Measurements from ENCODE around the gene IL34.

The IL34 gene

DNA sequence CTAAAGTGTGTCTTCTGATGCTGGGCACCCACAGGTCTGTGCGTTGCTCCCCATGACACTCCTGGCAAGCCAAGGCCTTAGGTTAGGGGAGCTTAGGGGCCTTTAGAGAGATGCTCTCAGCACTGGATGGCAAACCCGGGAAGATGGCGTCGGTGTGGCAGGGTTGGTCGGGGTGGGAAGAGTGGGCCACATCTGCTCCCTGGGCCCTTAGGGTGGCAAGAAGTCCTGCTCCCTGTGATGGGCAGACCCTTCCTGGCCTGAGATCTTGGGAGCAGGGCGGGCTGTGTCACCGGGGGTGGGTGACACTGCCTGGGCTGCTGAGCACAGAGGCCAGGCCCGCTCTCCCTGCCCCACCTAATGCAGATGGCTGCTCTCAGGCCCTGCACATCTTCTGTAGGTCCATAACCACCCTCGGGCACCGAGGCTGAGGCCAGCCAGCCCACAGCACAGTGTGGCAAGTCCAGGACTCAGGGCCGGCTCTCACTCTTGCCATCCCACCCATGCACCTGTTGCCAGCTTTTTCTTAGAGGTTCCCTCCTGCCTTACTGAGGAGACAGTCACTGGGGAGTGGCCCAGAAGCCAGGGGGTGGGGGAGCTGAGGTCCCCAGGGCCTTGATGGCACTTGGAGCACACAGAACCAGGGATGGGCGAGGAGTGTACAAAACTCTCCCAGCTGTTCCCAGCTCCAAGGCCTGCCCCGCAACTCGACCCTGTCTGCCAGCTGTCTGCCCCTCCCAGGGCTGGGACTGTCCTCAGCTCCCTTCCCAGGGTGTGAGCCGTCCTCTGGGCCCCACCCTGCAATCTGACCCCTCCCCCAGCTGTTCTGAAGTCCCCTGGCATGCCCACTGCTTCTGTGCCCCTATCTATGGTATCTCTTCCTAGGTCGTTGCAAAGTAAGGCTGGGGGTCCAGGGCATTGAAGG, 43.9 kb downstream of the IL34 start:
- no peak for DNase-seq

DNA sequence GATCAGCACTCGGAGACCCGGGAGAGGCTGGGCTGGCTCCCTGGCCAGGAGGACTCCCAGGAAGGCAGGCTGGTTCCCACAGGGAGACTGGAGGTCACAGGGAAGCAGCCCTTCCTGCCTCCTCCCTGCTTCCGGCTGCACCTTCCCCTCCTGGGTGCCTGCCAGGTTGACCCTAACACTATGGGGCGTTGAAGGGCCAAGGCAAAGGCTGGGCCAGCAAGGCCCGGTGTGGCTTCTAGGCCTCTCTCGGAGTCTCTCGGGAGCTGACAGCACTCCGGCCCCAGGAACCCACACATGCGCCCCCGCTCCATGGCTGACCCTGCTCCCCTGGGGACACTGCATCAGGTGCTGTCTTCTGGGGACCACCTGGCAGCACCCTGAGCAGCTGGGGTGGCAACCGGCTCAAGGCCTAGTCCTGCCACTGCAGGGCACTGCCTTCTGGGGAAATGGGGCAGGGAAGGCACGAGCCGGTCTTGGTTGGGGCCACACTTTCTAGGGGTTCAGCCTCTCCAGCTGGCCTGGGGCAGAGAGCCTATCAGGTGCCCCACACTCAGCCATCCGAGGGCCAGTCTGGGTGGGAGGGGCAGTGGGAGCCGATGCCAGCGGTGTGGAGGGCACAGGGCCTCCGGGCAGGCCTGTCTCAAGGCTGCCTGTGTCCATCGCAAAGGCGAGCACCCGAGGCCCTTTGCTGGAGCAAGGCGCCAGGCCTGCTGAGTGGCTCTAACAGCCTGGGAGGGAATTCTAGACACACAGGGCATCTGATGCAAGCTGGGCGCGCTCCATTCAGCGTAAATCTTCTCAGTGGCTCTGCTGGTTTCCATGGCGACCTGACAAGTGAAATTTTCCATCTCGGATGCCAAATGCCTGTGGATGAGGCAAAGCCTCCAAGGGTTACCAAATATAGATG, 45.1 kb downstream of the IL34 start:
- DNase-seq = no peak

DNA sequence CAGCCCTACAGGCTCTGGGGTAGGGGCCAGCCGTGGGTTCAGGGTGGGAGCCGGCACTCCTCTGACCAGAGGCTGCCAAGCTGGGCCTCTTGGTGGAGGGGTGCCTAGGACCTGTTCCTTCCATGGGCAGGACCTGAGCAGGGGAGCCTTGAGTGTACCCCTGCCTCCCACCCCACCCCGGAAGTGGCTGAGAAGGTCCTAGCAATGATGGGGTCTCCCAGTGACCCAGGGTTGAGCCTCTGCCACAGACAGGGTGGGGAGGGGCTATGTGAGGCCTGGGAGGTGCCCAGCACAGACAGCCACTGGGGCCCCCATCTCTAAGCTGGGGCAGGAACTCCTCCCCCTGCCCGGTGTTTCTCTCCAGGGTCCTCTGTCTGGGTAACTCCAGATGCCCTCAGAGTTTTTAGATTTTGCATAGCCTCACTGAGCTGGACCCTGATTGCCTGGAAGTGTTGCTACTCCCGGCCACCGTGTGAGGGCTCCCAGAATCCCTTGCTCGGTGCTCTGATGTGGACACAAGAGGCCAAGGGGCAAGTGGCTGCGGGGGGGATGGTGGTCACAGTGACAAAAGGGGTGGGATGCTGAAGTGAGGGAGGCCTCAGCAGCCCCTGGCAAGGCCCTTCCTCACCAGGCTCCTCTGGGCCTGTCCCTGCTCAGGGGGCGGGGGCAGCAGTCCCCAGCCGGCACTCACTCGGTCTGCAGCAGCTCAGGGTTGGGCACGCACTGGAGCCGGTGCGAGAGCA, 45.9 kb downstream of the IL34 start:
- no peak for DNase-seq

DNA sequence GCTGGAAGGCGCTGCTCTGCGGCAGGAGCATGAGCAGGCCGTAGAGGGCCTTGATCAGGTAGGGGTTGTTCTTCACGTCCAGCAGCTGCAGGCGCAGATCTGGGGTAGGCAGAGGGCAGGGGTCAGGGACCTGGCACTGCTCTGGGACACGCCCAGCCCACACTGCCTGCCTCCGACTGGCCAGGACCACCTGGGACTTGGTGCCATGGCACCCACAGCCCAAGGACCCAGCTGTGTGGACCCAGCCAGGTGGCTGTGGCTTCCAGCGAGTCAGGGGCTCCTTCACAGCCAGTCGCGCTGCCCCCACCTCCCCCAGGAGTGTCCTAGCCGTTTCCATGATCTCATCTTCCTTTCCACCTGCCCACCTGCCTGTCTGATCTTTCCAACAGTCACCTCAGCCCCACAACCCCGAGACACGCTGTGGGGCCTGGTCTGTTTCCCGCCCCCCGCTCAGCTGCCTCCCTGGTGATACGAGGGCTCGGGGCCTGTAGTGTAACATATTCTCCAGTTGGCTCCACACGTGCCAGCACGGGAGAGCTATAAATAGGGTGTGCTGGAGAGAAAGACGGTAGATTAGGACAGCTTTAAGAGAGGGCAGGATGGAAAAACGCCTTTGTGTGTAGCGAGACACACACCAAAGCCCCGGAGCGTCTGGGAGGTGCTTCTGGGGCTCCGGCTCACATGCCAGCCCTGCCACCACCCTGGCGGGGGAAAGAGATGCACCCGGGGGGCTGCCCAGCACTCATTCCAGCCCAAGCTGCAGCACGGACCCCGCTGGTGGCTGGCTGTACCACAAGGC, 46.7 kb downstream of the IL34 start:
- DNase-seq = no peak

DNA sequence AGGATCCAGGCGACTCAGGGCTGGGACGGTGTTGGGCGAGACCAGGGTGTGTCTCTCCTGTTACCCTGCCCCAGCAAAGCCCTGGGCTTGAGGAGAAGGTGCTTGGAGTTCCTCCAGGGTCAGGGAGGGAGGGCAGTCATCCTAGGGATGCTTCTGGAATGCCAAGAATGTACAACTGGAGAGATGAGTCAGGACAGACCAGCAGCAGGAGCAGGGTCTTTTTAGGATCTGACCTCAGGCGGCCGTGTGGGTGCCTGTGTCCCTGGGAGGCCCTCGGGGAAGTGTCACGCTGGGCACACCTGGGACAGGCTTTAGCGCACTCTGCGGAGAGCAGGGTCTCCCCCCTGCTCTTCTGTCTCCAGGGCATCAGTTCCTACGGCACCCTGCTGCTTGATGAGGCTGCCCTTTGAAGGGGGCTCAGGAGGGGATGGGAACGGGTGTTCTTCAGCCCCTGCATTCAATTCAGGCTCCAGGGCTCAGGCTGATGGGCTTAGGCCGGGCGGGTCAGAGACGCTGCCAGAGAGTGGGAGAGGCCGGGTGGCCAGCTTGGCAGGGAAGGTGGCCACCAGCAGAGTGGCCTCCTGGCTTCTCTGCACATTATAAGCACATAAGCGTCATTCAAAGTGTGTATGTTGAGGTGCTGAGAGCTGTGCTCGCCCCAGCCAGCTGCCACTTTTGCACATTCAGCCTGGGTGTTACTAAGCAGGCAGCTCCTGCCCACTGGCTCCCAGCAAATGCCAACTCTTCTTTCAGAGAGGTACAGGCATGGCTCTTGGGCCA, 47.9 kb downstream of the IL34 start:
- no peak for DNase-seq

DNA sequence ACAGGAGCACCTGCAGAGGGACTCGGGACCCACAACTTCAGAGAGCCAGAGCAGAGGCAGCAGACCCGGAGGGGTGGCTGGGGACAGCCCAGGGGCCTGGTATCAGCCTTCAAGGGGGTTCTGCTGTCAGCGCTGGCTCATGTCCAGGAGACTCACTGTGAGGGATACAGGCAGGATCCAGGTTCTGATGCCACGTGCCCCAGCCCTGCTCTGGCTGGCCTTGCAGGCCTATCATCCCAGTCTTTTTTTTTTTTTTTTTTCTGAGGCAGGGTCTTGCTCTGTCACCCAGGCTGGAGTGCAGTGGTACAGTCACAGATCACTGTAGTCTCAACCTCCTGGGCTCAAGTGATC, 48.5 kb downstream of the IL34 start:
- no peak for DNase-seq

DNA sequence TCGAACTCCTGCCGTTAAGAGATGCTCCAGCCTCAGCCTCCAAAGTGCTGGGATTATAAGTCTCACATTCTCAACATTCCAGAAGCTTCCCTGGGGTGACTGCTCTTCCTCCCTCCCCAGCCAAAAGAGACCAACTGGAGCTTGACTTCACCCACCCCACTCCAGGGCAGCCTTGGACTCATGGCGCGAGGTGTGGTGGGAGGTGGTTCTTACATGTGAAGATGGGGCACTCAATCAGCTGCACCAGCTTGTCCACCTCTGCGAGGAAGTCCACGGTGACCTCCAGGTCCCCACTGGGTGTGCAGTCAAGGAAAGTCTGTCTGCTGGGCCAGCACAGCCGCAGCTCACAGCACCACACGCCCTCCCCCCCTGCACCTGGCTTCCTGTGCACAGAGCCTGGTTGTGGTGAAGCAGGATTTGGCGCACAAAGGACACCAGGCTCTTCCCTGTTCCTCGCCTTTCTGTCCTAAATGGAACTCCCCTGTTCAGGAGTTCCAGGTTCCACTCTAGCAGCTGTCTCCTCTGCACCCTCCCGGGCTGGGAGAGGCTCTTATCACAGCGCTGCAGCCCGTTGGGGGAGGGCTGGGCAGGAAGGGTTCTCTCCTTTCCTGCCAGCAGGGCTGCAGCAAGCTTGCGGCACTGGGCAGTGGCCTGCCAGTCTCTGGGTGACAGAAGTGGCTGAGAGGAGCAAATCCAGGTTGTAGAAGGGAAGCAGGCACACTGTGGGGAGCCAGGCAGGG, 49.1 kb downstream of the IL34 start:
- DNase-seq = no peak

DNA sequence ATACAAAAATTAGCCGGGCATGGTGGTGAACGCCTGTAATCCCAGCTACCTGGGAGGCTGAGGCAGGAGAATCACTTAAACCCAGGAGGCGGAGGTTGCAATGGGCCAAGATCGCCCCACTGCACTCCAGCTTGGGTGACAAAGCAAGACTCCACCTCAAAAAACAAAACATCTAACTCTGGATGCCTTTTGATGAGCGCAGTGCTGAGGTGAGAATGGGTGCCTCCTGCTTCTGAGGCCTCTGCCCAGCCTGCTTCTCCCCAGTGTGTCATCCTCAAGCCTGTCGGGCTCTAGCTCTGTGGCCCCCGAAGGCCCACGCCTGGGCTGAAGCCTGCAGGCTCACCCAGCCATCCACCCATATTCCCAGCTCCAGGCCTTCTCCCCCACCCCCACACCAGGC, 50.0 kb downstream of the IL34 start:
- DNase-seq = no peak

DNA sequence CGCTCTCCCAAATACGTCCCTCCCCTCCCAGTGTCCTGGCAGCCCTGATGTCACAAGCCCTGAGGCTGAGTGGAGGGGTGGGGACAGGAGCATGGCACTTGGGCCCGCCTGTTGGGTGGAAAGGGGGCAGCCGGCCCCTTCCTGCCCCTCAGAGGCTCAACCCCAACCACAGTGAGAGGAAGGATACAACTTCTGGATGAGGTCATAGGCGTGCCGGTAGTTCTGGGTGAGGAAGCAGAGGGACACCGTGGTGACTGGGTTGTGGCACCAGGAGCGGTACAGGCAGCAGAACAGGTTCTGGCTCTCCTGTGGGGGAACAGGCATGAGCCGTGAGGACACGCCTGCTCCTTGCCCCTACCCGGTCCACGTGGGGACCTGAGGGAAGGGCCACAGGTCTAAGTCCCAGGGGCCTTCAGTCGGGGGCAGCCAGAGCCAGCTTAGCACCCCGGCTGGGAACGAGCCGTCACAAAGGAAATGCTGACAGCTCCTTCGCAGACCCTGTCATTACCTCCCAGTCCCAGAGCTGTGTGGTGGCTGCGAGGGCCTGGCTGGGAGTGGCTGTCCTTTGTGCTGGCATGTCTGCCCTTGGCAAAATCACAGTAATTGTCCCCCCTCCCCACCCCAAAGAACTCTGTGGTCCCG, 50.7 kb downstream of the IL34 start:
- no peak for DNase-seq

DNA sequence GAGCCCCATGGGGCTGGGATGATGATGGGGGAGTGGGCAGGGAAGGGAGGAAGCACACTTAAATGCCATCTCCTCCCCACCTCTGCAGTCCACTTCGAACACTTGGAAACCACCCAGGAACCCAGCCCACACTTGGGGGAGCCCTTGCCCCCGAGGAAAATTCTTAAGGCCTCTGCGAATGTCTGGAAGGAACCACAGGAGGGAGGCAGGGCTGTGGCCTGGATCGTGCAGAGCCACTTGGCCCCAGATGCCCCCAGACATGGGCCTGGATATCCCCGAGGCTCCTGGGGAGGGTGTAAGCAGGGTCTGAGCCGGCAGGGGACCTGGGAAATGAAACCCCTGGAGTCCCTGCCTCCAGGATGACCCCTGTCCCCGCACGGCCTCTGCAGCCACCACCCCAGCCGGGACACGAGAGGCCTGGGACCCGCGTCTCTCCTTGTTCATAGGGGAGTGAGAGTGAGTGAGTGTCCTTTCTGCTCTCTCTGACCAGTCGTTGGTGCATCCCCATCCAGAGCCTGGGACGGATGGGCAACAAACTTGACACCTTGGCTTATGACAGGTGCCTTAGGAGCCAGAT, 51.3 kb downstream of the IL34 start:
- DNase-seq = no peak

DNA sequence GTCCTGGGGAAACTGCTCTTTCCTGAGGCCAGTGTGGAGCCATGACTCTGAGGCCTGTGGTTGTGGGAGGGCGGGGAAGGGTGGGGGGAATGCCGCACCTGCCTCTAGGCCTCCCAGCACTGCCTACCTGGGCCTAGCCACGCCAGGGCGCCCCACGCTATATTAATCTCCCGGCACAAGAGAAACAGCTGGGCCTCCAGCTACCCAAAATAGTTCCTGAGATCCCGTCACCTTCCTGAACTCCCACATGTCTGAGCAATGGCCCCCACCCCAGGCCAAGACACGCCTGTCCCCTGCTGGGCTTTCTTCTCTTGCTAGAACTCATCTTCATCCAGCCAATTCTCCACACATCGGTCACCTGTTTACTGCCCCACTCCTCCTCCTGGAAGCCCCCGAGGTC, 52.5 kb downstream of the IL34 start:
- no peak for DNase-seq

DNA sequence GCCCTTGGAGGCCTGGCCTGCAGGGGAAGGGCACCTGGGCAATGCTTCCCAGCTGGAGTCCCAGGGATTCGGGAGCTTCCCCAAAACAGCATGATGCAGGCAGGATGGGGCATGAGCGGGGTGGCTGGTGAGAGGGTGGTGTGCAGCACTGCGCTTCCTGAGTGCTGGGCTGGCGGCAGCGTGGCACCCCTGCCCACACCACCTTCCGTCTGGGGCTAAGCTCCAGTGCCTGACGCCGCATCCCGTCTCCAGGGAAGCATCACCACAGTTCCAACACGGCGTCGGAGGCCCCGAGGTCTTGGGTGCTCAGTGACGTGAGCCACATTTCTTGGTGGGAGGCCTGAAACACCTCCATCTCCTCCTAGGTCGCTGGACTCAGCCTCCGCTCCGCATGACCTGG, 53.3 kb downstream of the IL34 start:
- DNase-seq = no peak

DNA sequence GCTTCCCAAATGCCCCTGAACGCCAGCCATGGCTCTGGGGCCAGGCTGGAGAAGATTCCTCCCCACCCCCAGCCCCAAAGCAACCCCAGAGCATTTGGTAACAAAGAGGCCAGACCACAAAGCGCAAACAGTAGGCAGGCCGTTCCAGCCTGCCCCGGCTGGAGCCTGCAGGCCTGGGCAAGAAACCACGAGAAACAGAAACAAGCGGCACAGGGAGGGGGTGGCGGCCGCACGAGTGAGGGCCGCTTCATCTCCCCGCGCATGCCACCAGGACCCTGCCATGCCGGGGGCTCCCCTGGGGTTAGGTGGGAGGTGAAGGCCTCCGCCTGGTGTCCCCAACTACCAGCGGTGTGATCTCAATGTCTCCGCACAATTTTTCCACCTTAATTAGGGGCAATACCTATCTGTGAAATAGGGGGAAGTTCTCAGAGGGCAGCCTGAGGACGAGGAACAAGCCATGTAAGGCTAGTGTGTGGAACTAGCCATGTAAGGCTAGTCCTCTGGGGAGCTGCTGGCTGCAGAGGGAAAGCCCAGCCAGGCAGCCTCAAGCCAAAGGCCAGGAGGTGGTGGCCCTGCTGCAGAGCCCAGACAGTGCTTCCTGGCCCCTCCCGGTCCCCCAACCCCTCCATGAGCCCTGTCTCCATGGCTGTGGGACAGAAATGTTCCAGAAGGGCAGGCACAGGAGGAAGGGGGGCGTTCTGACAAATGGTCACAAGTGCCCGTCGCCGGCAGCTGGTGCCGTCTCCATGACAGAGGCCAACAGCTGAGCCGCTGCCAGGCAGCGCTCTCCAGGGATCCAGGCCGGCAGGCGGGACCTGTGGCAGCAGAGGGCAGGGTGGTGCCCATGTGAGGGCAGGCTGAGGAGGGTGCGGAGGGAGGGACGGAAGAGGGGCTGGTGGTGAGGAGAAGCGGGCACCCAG, 54.0 kb downstream of the IL34 start:
- DNase-seq = no peak

DNA sequence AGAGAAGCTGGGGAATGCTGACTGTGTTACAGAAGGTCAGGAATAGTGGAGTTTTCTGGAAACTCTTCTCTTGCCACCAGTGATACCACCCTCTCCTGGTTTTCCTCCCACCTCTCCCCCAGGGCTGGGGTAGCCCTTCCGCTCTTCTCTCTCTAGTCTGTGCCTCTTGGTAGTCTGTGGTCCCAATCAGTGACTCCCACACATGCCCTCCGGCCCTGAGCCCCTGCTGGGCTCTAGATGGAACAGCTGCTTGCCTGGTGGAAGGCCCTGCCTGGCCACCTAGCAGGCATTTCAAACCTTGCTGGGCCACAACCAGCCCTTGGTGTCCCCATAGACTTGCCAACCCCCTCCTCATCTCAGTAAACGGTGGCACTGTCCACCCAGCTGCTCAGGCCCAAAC, 54.7 kb downstream of the IL34 start:
- DNase-seq = no peak

DNA sequence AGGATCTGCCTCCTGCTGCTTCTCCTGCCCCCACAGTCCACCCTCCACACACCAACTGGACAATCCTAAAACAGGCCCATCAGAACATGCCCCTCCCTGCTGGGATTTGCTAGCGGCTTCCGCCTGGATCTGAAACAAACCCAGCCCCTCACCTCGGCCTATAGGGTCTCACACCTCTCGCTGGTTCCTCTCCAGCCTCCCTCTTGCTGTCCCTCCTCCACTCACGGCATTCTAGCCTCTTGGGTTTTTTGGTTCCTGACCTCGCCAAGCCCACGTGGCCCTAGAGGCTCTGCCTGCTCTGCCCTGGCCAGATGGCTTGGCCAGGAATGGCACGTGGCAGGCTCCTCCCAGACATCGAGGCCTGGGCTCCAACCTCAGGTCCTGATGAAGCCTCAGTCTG, 55.2 kb downstream of the IL34 start:
- no peak for DNase-seq

DNA sequence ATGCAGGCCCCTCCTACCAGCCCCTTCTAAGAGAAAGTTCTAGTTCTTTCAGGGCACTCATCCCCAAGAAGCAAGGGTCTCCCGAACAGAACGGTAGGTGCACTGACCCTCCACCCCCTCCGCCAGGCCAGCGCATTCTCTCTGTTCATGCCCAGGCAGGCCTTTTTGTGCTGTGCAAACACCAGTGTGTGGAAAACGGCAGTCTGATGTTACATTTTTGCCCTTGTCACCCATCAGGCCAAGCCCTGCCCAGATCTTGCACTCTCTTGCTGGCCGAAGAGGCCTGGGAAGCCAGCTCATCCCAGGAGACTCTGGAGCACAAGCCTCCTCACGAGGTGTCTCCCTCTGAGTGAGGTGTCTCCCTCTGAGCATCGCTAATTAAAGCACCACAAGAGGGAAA, 55.6 kb downstream of the IL34 start:
- DNase-seq = no peak

DNA sequence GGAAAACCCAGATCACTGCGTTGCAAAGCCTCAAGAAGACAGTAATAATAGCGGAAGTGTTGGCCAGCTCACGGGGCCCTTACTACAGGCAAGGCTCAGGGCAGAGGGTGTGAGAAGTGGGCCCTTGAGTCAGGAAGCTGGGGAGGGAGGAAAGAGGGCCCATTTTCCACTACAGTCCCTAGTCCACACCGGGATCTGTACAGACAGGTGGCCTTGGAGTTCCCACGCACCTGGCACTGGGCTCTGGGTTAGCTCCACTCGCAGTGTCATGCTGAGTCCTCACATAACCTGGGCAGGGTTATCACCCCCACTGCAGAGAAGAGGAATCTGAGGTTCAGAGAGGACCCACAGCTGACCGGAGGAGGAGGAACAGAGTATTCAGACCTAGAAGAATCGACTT, 56.3 kb downstream of the IL34 start:
- DNase-seq = no peak

DNA sequence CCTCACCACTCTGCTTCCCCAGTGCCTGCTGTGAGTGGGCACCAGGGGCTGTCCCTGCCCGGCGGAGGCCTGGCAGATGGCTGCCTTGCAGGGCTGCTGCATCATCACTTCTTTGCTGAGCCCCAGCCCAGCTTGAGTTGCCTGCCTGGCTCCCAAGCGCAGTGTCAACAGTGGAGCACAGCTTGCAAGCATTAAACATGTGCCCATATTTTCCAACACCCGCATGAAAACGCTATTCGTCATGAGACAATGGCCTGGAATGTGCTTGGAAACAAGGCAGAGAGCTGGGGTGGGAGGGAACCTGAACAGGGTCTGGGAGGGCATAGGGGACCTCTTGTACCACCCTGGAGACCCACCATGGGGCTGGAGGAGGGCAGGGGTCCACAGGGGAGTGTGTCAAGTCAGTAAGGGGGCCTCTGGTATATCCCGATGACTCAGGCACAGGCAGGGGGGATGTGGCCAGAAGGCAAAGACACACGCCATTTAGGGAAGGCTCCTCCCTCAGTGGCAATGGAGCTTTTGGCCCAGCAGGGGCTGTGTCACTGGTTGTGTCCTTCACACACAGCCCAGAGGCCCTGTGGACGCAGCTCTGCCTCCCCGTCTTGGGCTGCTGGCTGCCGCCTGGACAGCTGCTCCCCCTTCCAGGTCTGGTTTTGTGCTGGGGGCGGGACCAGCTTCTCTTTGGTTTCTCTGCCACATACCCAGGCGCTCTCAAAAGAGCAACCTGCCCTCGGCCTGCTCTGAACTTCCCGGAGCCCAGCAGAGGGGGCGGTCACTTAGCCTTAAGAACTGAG, 56.9 kb downstream of the IL34 start:
- no peak for DNase-seq

Data from NCI-H1417 treated with DMSO at 0.1 percent for 48 hours (cell line).